ENCODE results near the gene GRK5.

The GRK5 gene

DNA sequence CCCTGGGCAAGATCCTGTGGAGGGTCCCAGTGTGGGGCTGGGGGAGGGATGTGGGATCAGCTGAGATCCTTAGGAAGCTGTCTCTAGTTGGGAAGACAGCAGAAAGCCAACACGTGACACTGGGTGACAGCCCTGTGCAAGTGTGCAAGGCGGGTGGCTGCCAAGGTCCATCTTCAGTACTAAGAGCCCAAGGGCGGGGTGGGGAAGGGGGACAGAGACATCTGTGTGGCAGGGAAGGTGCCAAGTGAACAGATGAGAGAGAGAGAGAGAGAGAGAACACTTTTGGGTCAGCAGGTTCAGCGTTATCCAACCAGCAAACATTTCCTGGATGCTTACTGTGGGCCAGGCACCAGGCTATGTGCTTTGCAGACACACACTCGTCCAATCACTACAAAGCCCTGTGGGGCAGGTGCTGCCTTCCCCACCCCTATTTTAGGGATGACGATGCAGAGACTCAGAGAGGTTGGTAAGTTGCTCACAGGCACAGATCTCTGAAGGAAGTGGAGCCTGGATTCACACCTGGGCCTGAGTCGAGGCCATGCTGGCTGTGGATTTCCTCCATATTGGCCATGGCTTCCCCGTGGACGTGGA, 135.7 kb downstream of the GRK5 start:
- no peaks in the 10 kb centered on the region for H3K36me3 ChIP-seq (ENCODE audit: control insufficient read depth, low read length)
- H4K20me1 ChIP-seq (ENCODE audit: control insufficient read depth, insufficient read depth, low read depth, low read length), result no peaks in the 10 kb centered on the region
- H3K27ac ChIP-seq (ENCODE audit: low read depth, low read length), result no peak overlapping the region
- no peak for TF ChIP-seq CTCF (IDR thresholded peaks at IDR 0.05; ENCODE audit: low read depth, low read length, poor library complexity, severe bottlenecking)
- no peak for TF ChIP-seq EZH2phosphoT487 (IDR thresholded peaks at IDR 0.05; ENCODE audit: borderline replicate concordance, low read length)
- H3K4me2 ChIP-seq (ENCODE audit: low read length), result no peak overlapping the region
- no peak overlapping the region for H3K4me3 ChIP-seq (ENCODE audit: low read length)
- H3K4me1 ChIP-seq (ENCODE audit: control insufficient read depth, low read length), result no peaks in the 10 kb centered on the region
- H3K9me3 ChIP-seq (ENCODE audit: control insufficient read depth, insufficient read depth, low read length), result no peaks in the 10 kb centered on the region
- no peaks in the 10 kb centered on the region for H3F3A ChIP-seq (ENCODE audit: control insufficient read depth, insufficient read depth)
- no peaks in the 10 kb centered on the region for H3K27me3 ChIP-seq (ENCODE audit: control insufficient read depth, low read length)
- H3K79me2 ChIP-seq (ENCODE audit: control insufficient read depth, low read length), result no peaks in the 10 kb centered on the region
- H3K9me2 ChIP-seq (replicated peaks; ENCODE audit: control insufficient read depth, low read length), result no peaks in the 10 kb centered on the region

- no peaks in the 10 kb centered on the region for H3K4me1 ChIP-seq (ENCODE audit: control insufficient read depth, low read length)
- TF ChIP-seq CTCF (IDR thresholded peaks at IDR 0.05; ENCODE audit: low read depth, low read length, poor library complexity, severe bottlenecking), result no peak
- H3K79me2 ChIP-seq (ENCODE audit: control insufficient read depth, low read length), result no peaks in the 10 kb centered on the region
- no peaks in the 10 kb centered on the region for H3K9me2 ChIP-seq (replicated peaks; ENCODE audit: control insufficient read depth, low read length)
- H3K27ac ChIP-seq (ENCODE audit: low read depth, low read length), result no peak overlapping the region
- no peaks in the 10 kb centered on the region for H3K27me3 ChIP-seq (ENCODE audit: control insufficient read depth, low read length)
- H3K4me3 ChIP-seq (ENCODE audit: low read length), result no peak overlapping the region
- no peaks in the 10 kb centered on the region for H3K9me3 ChIP-seq (ENCODE audit: control insufficient read depth, insufficient read depth, low read length)
- no peaks in the 10 kb centered on the region for H4K20me1 ChIP-seq (ENCODE audit: control insufficient read depth, insufficient read depth, low read depth, low read length)
- H3F3A ChIP-seq (ENCODE audit: control insufficient read depth, insufficient read depth), result no peaks in the 10 kb centered on the region
- H3K36me3 ChIP-seq (ENCODE audit: control insufficient read depth, low read length), result no peaks in the 10 kb centered on the region
- H3K4me2 ChIP-seq (ENCODE audit: low read length), result no peak overlapping the region
Observed at GRCh38 chr10:119344381-119344780, 137.0 kb downstream of the GRK5 start.

DNA sequence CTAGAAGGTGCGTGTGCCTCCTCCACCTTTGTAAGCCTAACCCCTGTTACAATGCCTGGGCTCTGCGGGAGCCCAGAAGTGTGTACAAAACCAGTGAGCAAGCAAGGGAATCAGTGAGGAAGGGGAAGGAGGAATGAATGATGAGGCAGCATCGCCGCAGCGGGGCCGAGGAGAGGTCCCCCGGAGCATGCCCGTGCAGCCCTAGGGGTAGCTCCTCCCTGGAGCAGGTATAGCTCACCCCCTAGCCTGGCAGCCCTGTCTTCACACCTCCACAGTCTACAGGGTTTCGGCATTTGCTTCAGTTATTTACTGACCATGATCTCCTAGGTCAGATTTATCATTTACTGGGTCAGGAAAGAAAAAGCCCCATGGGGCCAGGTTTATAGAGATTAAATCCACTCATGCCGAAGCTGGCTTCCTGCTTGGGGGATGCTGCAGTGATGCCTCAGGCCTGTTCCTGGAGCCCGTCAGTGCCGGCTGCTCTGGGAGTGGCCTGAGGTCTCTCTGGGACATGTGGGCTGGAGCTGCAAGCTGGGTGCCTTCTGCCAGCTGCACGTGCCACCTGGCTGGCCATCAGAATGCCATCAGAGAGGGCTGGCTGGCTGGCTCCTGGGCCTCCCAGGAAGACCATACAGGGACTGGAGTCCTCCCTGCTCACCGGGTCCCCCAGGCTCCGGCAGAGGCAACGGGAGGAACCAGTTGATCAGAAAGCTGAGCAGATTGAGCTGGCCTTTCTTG, 138.9 kb downstream of the GRK5 start:
- Histone ChIP-seq H3K36me3 (ENCODE audit: control insufficient read depth, low read length) (no peaks in the 10 kb centered on the region), H3F3A (ENCODE audit: control insufficient read depth, insufficient read depth) (no peaks in the 10 kb centered on the region), H3K9me2 (replicated peaks; ENCODE audit: control insufficient read depth, low read length) (no peaks in the 10 kb centered on the region), H3K9me3 (ENCODE audit: control insufficient read depth, insufficient read depth, low read length) (no peaks in the 10 kb centered on the region), H3K79me2 (ENCODE audit: control insufficient read depth, low read length) (no peaks in the 10 kb centered on the region), H3K4me3 (ENCODE audit: low read length) (no peak overlapping the region), H3K4me2 (ENCODE audit: low read length) (no peak overlapping the region), H3K27ac (ENCODE audit: low read depth, low read length) (no peak overlapping the region), H4K20me1 (ENCODE audit: control insufficient read depth, insufficient read depth, low read depth, low read length) (no peaks in the 10 kb centered on the region), H3K27me3 (ENCODE audit: control insufficient read depth, low read length) (no peaks in the 10 kb centered on the region), H3K4me1 (ENCODE audit: control insufficient read depth, low read length) (no peaks in the 10 kb centered on the region)
- TF ChIP-seq EZH2phosphoT487 (IDR thresholded peaks at IDR 0.05; ENCODE audit: borderline replicate concordance, low read length), result no peak
- TF ChIP-seq CTCF (IDR thresholded peaks at IDR 0.05; ENCODE audit: low read depth, low read length, poor library complexity, severe bottlenecking), result no peak
